Keratinocyte (primary cell): ENCODE measurements around the gene NIPA2. TPM values are rescaled to one million over a fixed set of nuclear protein-coding genes. Genes with fewer than 3 reads are reported as not detected.

Experiments used
- DNase-seq: peaks from one replicate; pipeline ENCODE4 v3.0.0-alpha.2; 2011; ENCODE audit warnings: low read depth, missing footprints, low spot score
- FAIRE-seq: peaks from 2 replicates; lab custom pipeline; 2011; peaks lifted over from hg19 to GRCh38; lab: Jason Lieb, UNC
- H2AFZ ChIP-seq: 2 replicates; pipeline ENCODE4 v1.6.0; 2012; ENCODE audit warnings: low read length, control low read depth, inconsistent platforms; ENCODE audit not compliant: control insufficient read depth
- H3K27ac ChIP-seq: 2 replicates; pipeline ENCODE4 v1.5.1; 2011; ENCODE audit warnings: low read length; ENCODE audit not compliant: control insufficient read depth, insufficient read depth
- H3K27me3 ChIP-seq: 3 replicates; pipeline ENCODE4 v1.6.0; 2011; ENCODE audit warnings: low read length; ENCODE audit not compliant: control insufficient read depth, insufficient read depth; ENCODE audit errors: extremely low read depth
- H3K36me3 ChIP-seq, 2 experiments: 2 replicates in 1 of 2; 3 replicates in 1 of 2; pipeline ENCODE4 v1.5.1; 2011; ENCODE audit warnings: low read length in 2 of 2, mild to moderate bottlenecking in 1 of 2; ENCODE audit not compliant: control insufficient read depth in 2 of 2, insufficient read depth in 2 of 2; ENCODE audit errors: extremely low read depth in 1 of 2
- H3K4me1 ChIP-seq: 3 replicates; pipeline ENCODE4 v1.5.1; 2011; ENCODE audit warnings: low read length; ENCODE audit not compliant: control insufficient read depth, insufficient read depth; ENCODE audit errors: extremely low read depth
- H3K4me2 ChIP-seq: 3 replicates; pipeline ENCODE4 v1.6.0; 2011; ENCODE audit warnings: low read depth, low read length; ENCODE audit not compliant: control insufficient read depth, insufficient read depth; ENCODE audit errors: extremely low read depth
- H3K4me3 ChIP-seq, 3 experiments: fragments of 200-600 bp in 1 of 3; sonication (generic) in 1 of 3; 2 replicates in 2 of 3; 3 replicates in 1 of 3; pipeline ENCODE4 v1.5.1; 2011 to 2016; ENCODE audit warnings: low read length in 3 of 3, mild to moderate bottlenecking in 3 of 3, control low read depth in 2 of 3, inconsistent platforms in 1 of 3, low read depth in 1 of 3, mixed read lengths in 1 of 3, mixed run types in 1 of 3, moderate library complexity in 1 of 3; ENCODE audit not compliant: control insufficient read depth in 2 of 3, insufficient read depth in 2 of 3; ENCODE audit errors: extremely low read depth in 1 of 3
- H3K79me2 ChIP-seq: 2 replicates; pipeline ENCODE4 v1.6.0; 2012; ENCODE audit warnings: low read length; ENCODE audit not compliant: control insufficient read depth, insufficient read depth
- H3K9ac ChIP-seq: 3 replicates; pipeline ENCODE4 v1.6.0; 2011; ENCODE audit warnings: low read length; ENCODE audit not compliant: control insufficient read depth, insufficient read depth; ENCODE audit errors: extremely low read depth
- H3K9me1 ChIP-seq: 3 replicates; pipeline ENCODE4 v1.6.0; 2011; ENCODE audit warnings: low read length; ENCODE audit not compliant: control insufficient read depth, insufficient read depth; ENCODE audit errors: extremely low read depth
- H3K9me3 ChIP-seq: 2 replicates; pipeline ENCODE4 v1.5.1; 2012; ENCODE audit warnings: low read depth, low read length; ENCODE audit not compliant: control insufficient read depth
- H4K20me1 ChIP-seq: 3 replicates; pipeline ENCODE4 v1.6.0; 2011; ENCODE audit warnings: low read length; ENCODE audit not compliant: control insufficient read depth, insufficient read depth; ENCODE audit errors: extremely low read depth
- EZH2 ChIP-seq: IDR thresholded peaks from one replicate; pipeline ENCODE4 v1.6.1; 2012; ENCODE audit warnings: inconsistent platforms, mild to moderate bottlenecking, low read length, moderate library complexity
- dilution Hi-C: fragments of 300-500 bp; cut with MboI; formaldehyde crosslinking; loops from one replicate; pipeline ENCODE4 v1.7.0; 2020; ENCODE audit warnings: low sequenced_read_pairs; ENCODE audit not compliant: extremely low pct_ligation_motif_present
- polyA plus RNA-seq, 5 experiments: library from polyadenylated mRNA; depleted of rRNA in 3 of 5; stranded (reverse) in 3 of 5; stranded (forward) in 1 of 5; unstranded in 1 of 5; fragments of >200 nt; gene quantifications; 1 replicate in 1 of 5; 2 replicates in 3 of 5; 3 replicates in 1 of 5; pipeline versions ENCODE4 v1.2.1 to v1.2.3, GENCODE V29; 2011 to 2012; ENCODE audit warnings: missing spikeins in 2 of 5, low read depth in 1 of 5, low replicate concordance in 1 of 5
- TF ChIP-seq, protein P1 (sequence below), 3 experiments: IDR thresholded peaks in 1 of 3; conservative IDR thresholded peaks in 1 of 3; optimal IDR thresholded peaks in 1 of 3; 2 replicates in 2 of 3; 3 replicates in 1 of 3; pipeline versions ENCODE3 to v1.5.1; 2011; ENCODE audit warnings: low read length in 3 of 3, mild to moderate bottlenecking in 3 of 3, moderate library complexity in 2 of 3, control low read depth in 1 of 3, inconsistent platforms in 1 of 3; ENCODE audit not compliant: insufficient read depth in 2 of 3; ENCODE audit errors: extremely low read depth in 1 of 3

NIPA2 gene
- polyA plus RNA-seq, 1 donor (not counting 4 experiments of a cell fraction or from before 2014, with no cell fraction given) = 81.2 TPM

GRCh38 chr15:22794621-22795167 is 43.8 kb upstream of the NIPA2 start:
- Histone ChIP-seq H3K4me3 (no peak overlapping the region), H3K9me1 (no peaks in the 10 kb centered on the region), H3K4me2 (no peak overlapping the region), H3K79me2 (peaks cover 32% of the 10 kb centered on the region), H2AFZ (no peak overlapping the region), H4K20me1 (no peaks in the 10 kb centered on the region), H3K36me3 (no peaks in the 10 kb centered on the region), H3K4me1 (no peaks in the 10 kb centered on the region), H3K27ac (no peak overlapping the region), H3K27me3 (no peaks in the 10 kb centered on the region), H3K9ac (no peak overlapping the region), H3K9me3 (no peaks in the 10 kb centered on the region)
- no peak for TF ChIP-seq EZH2
- TF ChIP-seq, protein P1, sequence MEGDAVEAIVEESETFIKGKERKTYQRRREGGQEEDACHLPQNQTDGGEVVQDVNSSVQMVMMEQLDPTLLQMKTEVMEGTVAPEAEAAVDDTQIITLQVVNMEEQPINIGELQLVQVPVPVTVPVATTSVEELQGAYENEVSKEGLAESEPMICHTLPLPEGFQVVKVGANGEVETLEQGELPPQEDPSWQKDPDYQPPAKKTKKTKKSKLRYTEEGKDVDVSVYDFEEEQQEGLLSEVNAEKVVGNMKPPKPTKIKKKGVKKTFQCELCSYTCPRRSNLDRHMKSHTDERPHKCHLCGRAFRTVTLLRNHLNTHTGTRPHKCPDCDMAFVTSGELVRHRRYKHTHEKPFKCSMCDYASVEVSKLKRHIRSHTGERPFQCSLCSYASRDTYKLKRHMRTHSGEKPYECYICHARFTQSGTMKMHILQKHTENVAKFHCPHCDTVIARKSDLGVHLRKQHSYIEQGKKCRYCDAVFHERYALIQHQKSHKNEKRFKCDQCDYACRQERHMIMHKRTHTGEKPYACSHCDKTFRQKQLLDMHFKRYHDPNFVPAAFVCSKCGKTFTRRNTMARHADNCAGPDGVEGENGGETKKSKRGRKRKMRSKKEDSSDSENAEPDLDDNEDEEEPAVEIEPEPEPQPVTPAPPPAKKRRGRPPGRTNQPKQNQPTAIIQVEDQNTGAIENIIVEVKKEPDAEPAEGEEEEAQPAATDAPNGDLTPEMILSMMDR (optimal IDR thresholded peaks at IDR 0.05 in 1 of 3, IDR thresholded peaks at IDR 0.05 in 1 of 3, conservative IDR thresholded peaks at IDR 0.05 in 1 of 3; ENCODE audit: extremely low read depth in 1 of 3, insufficient read depth in 2 of 3, low read length in 3 of 3) = no peak
- no peak for DNase-seq
- dilution Hi-C loops = no loop called here
- FAIRE-seq = no peak

- FAIRE-seq = no peak
Measured at GRCh38 chr15:22795206-22796063, 43.0 kb upstream of the NIPA2 start.

More at GRCh38 chr15:22795206-22796063, 43.0 kb upstream of the NIPA2 start:
- Histone ChIP-seq H3K9ac (no peak overlapping the region), H3K9me3 (no peaks in the 10 kb centered on the region), H3K27ac (no peak overlapping the region), H3K4me2 (no peak overlapping the region), H3K36me3 (no peaks in the 10 kb centered on the region), H3K9me1 (no peaks in the 10 kb centered on the region), H4K20me1 (no peaks in the 10 kb centered on the region), H2AFZ (no peak overlapping the region), H3K4me1 (no peaks in the 10 kb centered on the region), H3K79me2 (peaks cover 27% of the 10 kb centered on the region), H3K27me3 (no peaks in the 10 kb centered on the region), H3K4me3 (no peak overlapping the region)
- TF ChIP-seq, protein P1 (optimal IDR thresholded peaks at IDR 0.05 in 1 of 3, IDR thresholded peaks at IDR 0.05 in 1 of 3, conservative IDR thresholded peaks at IDR 0.05 in 1 of 3; ENCODE audit: extremely low read depth in 1 of 3, insufficient read depth in 2 of 3, low read length in 3 of 3) = no peak
- no peak for TF ChIP-seq EZH2
- no peak for DNase-seq
- dilution Hi-C loops = no loop called here
